Fibroblast of pulmonary artery (primary cell): ENCODE results near the gene STEAP1B.

Experiments used
- DNase-seq: peaks from one replicate; pipeline ENCODE4 v3.0.0-alpha.2; 2010; ENCODE audit warnings: low read depth
- H3K4me3 ChIP-seq: replicated peaks from 2 replicates; pipeline ENCODE4 v1.5.1; 2011; ENCODE audit warnings: low read depth, mild to moderate bottlenecking, control low read depth, low read length, moderate library complexity
- CTCF ChIP-seq: IDR thresholded peaks from 2 replicates; pipeline ENCODE4 v1.5.1; 2011; ENCODE audit warnings: mild to moderate bottlenecking, control low read depth, low read length, inconsistent platforms; ENCODE audit errors: missing control alignments

The STEAP1B gene

GRCh38 chr7:22377703-22378102, 122.3 kb downstream of the STEAP1B start:
- no peak overlapping the region for H3K4me3 ChIP-seq
- no peak for TF ChIP-seq CTCF
- DNase-seq, result no peak

DNA sequence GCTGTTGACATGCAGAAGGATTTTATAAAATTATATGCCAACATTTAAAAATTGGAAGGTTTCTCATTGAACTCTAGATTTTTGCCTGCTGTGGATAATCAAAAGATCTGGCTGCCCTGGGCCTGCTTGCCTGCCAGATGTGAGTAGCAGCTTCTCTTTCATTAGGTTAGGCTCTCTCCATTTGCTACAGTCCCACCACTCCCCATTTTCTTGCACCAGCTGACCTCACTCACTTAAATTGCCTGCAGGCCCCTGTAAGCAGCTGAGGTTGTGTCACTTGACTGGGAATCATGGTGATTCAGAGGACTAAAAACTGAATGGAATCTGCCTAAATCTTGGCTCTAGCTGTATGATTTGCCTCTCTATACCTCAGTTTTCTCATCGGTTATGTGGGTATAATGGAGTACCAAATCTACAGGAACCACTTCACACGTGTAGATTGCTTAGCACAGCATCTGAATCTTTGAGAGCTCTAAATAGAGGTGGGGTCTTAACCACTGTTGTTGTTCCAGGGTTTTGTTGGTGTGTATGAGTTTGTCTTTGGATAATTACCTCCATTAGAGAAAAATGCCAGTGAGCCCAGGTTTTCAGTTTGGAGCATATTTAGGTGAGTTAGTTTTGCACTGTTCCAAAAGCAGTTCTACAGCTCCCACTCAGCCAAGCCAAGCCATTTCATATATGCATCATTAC, 124.5 kb downstream of the STEAP1B start:
- no peak overlapping the region for H3K4me3 ChIP-seq
- no peak for DNase-seq
- no peak for TF ChIP-seq CTCF

- no peak for DNase-seq
- H3K4me3 ChIP-seq, result no peak overlapping the region
- no peak for TF ChIP-seq CTCF
Observed at GRCh38 chr7:22373911-22374310, 126.1 kb downstream of the STEAP1B start.

DNA sequence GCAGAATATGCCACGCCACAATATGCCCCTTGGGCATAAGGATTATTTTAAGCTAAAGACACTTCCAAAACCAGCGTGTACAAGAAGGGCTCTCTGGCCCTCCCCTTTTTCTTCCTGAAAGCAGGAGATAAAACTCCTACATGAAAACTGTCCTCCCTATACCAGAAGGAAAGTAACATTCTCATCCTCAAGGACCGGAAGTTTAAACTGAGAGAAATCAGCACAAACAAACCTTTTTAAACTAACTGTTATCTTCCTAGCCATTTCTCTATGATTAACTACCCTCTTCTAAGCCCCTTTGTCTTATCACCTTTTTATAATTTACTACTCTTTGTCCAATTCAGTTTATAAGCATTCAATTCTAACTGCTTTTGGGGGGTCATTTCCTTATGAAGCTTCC, 126.6 kb downstream of the STEAP1B start:
- TF ChIP-seq CTCF, result no peak
- no peak overlapping the region for H3K4me3 ChIP-seq
- no peak for DNase-seq

DNA sequence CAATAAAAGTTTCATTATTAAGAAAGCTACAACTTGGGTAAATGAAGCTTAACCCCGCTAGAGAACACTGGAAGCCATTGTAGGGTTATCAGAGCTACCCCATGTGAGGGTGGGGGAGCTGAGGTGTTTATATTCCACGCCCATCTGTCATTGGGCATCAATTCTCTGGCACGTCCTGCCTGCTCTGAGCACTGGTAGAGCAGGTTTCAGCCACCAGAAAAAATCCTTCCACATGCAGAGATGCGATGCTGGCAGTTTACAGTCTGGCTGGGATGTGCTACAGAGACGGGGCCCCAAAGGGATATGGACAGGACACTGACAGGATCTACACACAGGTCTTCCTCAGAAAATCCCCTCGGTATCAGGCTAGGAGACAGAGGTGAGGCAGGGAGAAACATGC, 127.1 kb downstream of the STEAP1B start:
- H3K4me3 ChIP-seq, result no peak overlapping the region
- no peak for TF ChIP-seq CTCF
- no peak for DNase-seq

DNA sequence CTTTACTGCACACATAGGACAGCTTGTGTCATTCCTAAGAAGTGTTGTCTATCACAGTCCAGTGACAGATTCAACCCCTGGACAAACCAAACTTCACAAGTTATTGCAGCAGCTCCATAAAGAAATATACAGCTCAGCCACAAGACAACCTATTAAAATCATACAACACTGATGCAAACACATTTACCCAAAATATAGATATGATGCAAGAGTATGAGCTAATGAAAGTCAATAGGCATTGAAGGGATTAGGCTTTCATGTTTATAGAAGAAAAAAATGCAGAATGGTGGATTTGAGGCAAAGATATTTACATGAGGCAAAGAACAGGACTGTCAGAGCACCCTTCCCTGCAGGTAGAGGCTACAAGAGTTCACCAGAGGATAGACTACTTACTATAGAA, 128.1 kb downstream of the STEAP1B start:
- H3K4me3 ChIP-seq, result no peak overlapping the region
- no peak for DNase-seq

More for the DNA sequence above, 128.1 kb downstream of the STEAP1B start:
- TF ChIP-seq CTCF, result no peak
